HepG2 (cell line): ENCODE measurements around the gene IL6ST. TPM values are rescaled to one million over a fixed set of nuclear protein-coding genes. Genes with fewer than 3 reads are reported as not detected.

Source experiments
- EP300 ChIP-seq, 3 experiments: sonication (generic) in 1 of 3; formaldehyde crosslinking in 1 of 3; IDR thresholded peaks; 2 replicates each; pipeline versions ENCODE4 v1.5.1 to v1.6.1; 2011 to 2020; ENCODE audit warnings: low read depth in 2 of 3, low read length in 2 of 3, borderline replicate concordance in 1 of 3, improper control_type of control experiment in 1 of 3, mild to moderate bottlenecking in 1 of 3, missing genetic modification reagents in 1 of 3, moderate library complexity in 1 of 3
- FOSL1 ChIP-seq: sonication (generic); formaldehyde crosslinking; IDR thresholded peaks from 2 replicates; pipeline ENCODE4 v1.9.0; 2021; ENCODE audit warnings: missing genetic modification reagents, borderline replicate concordance
- FOXP1 ChIP-seq, 2 experiments: fragments of 450-650 bp in 1 of 2; IDR thresholded peaks; 2 replicates each; pipeline ENCODE4 v1.6.1; 2017 to 2018; ENCODE audit warnings: antibody characterized with exemption in 1 of 2
- GZF1 ChIP-seq: sonication (generic); formaldehyde crosslinking; IDR thresholded peaks from 2 replicates; pipeline ENCODE4 v1.5.1; 2020; ENCODE audit warnings: mild to moderate bottlenecking, missing genetic modification reagents
- MEIS2 ChIP-seq: sonication (generic); formaldehyde crosslinking; IDR thresholded peaks from 2 replicates; pipeline ENCODE4 v1.9.0; 2021; ENCODE audit warnings: mild to moderate bottlenecking, missing genetic modification reagents
- NFE2L2 ChIP-seq: fragments of 150-350 bp; IDR thresholded peaks from 2 replicates; pipeline ENCODE4 v1.6.1; 2014; ENCODE audit warnings: low read length
- NFIC ChIP-seq: IDR thresholded peaks from 2 replicates; pipeline ENCODE4 v1.6.1; 2012; ENCODE audit warnings: mild to moderate bottlenecking, low read length, inconsistent platforms
- NR2F1 ChIP-seq, 2 experiments: fragments of 450-650 bp in 1 of 2; formaldehyde crosslinking in 1 of 2; IDR thresholded peaks; 2 replicates each; pipeline versions ENCODE4 v1.5.0 to v1.6.1; 2016 to 2020; ENCODE audit warnings: mild to moderate bottlenecking in 1 of 2, missing compliant biosample characterization in 1 of 2, missing genetic modification reagents in 1 of 2, moderate library complexity in 1 of 2
- PRPF4 ChIP-seq: fragments of 200-400 bp; formaldehyde crosslinking; IDR thresholded peaks from 2 replicates; pipeline ENCODE4 v1.6.1; 2016; ENCODE audit warnings: low read length, low read depth; ENCODE audit not compliant: poor library complexity, severe bottlenecking
- RCOR2 ChIP-seq: IDR thresholded peaks from 2 replicates; pipeline ENCODE4 v1.6.1; 2016; ENCODE audit warnings: missing biosample characterization, missing genetic modification reagents
- SMC3 ChIP-seq: IDR thresholded peaks from 2 replicates; pipeline ENCODE4 v1.6.1; 2011; ENCODE audit warnings: low read length, improper control_type of control experiment
- SNAPC2 ChIP-seq: sonication (generic); formaldehyde crosslinking; IDR thresholded peaks from 2 replicates; pipeline ENCODE4 v1.8.1; 2022; ENCODE audit warnings: mild to moderate bottlenecking, missing genetic modification reagents
- SP1 ChIP-seq, 2 experiments: fragments of 450-650 bp in 1 of 2; sonication (generic) in 1 of 2; formaldehyde crosslinking in 1 of 2; IDR thresholded peaks; 2 replicates each; pipeline versions ENCODE4 v1.4.0 to v1.6.1; 2016 to 2020; ENCODE audit warnings: missing genetic modification reagents in 1 of 2
- TCF7L2 ChIP-seq: IDR thresholded peaks from 2 replicates; pipeline ENCODE4 v1.6.1; 2011; ENCODE audit warnings: mild to moderate bottlenecking, low read depth, low read length, moderate library complexity
- TIGD3 ChIP-seq: sonication (generic); formaldehyde crosslinking; IDR thresholded peaks from 2 replicates; pipeline ENCODE4 v1.5.1; 2020; ENCODE audit warnings: mild to moderate bottlenecking, missing genetic modification reagents, borderline replicate concordance
- ZFP36L2 ChIP-seq: sonication (generic); formaldehyde crosslinking; IDR thresholded peaks from 2 replicates; pipeline ENCODE4 v1.4.0; 2020; ENCODE audit warnings: missing genetic modification reagents
- ZMYM4 ChIP-seq: sonication (generic); formaldehyde crosslinking; IDR thresholded peaks from 2 replicates; pipeline ENCODE4 v1.8.1; 2023; ENCODE audit warnings: mild to moderate bottlenecking, missing genetic modification reagents
- ZNF136 ChIP-seq: sonication (generic); formaldehyde crosslinking; IDR thresholded peaks from 2 replicates; pipeline ENCODE4 v1.8.1; 2022; ENCODE audit warnings: low read depth, mild to moderate bottlenecking, moderate library complexity, missing genetic modification reagents
- ZNF225 ChIP-seq: sonication (generic); formaldehyde crosslinking; IDR thresholded peaks from 2 replicates; pipeline ENCODE4 v1.4.0; 2020; ENCODE audit warnings: mild to moderate bottlenecking, missing genetic modification reagents
- ZNF547 ChIP-seq: sonication (generic); formaldehyde crosslinking; IDR thresholded peaks from 2 replicates; pipeline ENCODE4 v1.5.1; 2020; ENCODE audit warnings: mild to moderate bottlenecking, missing genetic modification reagents
- ZNF558 ChIP-seq: sonication (generic); formaldehyde crosslinking; IDR thresholded peaks from 2 replicates; pipeline ENCODE4 v1.9.0; 2022; ENCODE audit warnings: mild to moderate bottlenecking, missing genetic modification reagents, borderline replicate concordance
- ZNF574 ChIP-seq: sonication (generic); formaldehyde crosslinking; IDR thresholded peaks from 2 replicates; pipeline ENCODE4 v1.4.0; 2020; ENCODE audit warnings: missing genetic modification reagents
- ZNF598 ChIP-seq: sonication (generic); formaldehyde crosslinking; IDR thresholded peaks from 2 replicates; pipeline ENCODE4 v1.5.1; 2020; ENCODE audit warnings: mild to moderate bottlenecking, missing genetic modification reagents, borderline replicate concordance
- ZNF644 ChIP-seq: IDR thresholded peaks from 2 replicates; pipeline ENCODE4 v1.6.1; 2016; ENCODE audit warnings: low read depth
- ZSCAN9 ChIP-seq: IDR thresholded peaks from 2 replicates; pipeline ENCODE4 v1.6.1; 2016; ENCODE audit warnings: borderline replicate concordance
- polyA plus RNA-seq, 8 experiments: library from polyadenylated mRNA; depleted of rRNA in 3 of 8; stranded (reverse) in 7 of 8; unstranded in 1 of 8; fragments of >200 nt; fragmentation: Illumina TruSeq in 4 of 8; extraction: Trizol in 4 of 8; gene quantifications; 2 replicates each; pipeline versions ENCODE4 v1.2.1 to v1.2.3, GENCODE V29; 2011 to 2016; ENCODE audit warnings: low read depth in 4 of 8, missing spikeins in 1 of 8, mixed read lengths in 1 of 8; ENCODE audit not compliant: insufficient read depth in 1 of 8
- total RNA-seq, 5 experiments: library from RNA; depleted of rRNA; stranded (reverse); fragments of >200 nt; fragmentation: Illumina TruSeq; extraction: Trizol; gene quantifications; 2 replicates each; pipeline ENCODE4 v1.2.3, GENCODE V29; 2016; ENCODE audit warnings: low read depth in 1 of 5
- TF ChIP-seq, protein P1 (sequence below): IDR thresholded peaks from 2 replicates; pipeline ENCODE4 v1.6.1; 2016; ENCODE audit warnings: low read depth, borderline replicate concordance
- TF ChIP-seq, protein P2 (sequence below): sonication (generic); formaldehyde crosslinking; IDR thresholded peaks from 2 replicates; pipeline ENCODE4 v1.8.0; 2022; ENCODE audit warnings: missing genetic modification reagents, mild to moderate bottlenecking, borderline replicate concordance

The IL6ST gene
- total and polyA plus RNA-seq, 2 of the 13 experiments (the other 11 are each of a cell fraction or from before 2014, with no cell fraction given): 66.6 to 166 TPM

DNA sequence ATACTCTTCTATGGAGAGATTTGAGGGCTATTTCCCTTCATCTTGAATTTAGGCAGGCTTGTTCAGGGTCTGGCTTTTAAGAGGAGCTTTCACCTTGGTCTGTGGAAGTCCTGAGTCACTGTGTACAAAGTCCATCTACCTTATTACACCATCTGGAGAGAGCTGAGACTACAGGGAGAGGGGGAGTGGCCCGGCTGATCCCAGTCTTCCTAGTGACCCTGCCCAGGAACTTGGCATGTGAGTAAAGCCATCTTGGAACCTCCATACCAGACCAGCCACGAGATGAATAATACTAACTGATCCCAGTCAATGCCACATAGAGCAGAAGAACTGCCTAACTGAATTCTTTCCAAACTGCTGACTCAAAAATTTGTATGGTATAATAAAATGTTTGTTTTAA lies 8.4 kb upstream of the IL6ST start (continued):
- TF ChIP-seq, protein P1, sequence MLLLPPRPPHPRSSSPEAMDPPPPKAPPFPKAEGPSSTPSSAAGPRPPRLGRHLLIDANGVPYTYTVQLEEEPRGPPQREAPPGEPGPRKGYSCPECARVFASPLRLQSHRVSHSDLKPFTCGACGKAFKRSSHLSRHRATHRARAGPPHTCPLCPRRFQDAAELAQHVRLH (CRISPR knock-in tag): no peak
- TF ChIP-seq ZNF136 (CRISPR knock-in tag): no peak
- no peak for TF ChIP-seq TIGD3 (CRISPR knock-in tag)
- TF ChIP-seq NFIC: no peak
- no peak for TF ChIP-seq SNAPC2 (CRISPR knock-in tag)
- no peak for TF ChIP-seq TCF7L2
- no peak for TF ChIP-seq ZNF574 (CRISPR knock-in tag)
- peak; percentile 86 for TF ChIP-seq ZMYM4 (CRISPR knock-in tag)
- TF ChIP-seq, protein P2, sequence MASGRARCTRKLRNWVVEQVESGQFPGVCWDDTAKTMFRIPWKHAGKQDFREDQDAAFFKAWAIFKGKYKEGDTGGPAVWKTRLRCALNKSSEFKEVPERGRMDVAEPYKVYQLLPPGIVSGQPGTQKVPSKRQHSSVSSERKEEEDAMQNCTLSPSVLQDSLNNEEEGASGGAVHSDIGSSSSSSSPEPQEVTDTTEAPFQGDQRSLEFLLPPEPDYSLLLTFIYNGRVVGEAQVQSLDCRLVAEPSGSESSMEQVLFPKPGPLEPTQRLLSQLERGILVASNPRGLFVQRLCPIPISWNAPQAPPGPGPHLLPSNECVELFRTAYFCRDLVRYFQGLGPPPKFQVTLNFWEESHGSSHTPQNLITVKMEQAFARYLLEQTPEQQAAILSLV (CRISPR knock-in tag): no peak
- no peak for TF ChIP-seq GZF1 (CRISPR knock-in tag)
- TF ChIP-seq EP300 (IDR thresholded peaks at IDR 0.05; ENCODE audit: low read depth in 2 of 2, low read length in 2 of 2): peak in 1 of 2 experiments; percentile 78; a peak in 2 of 4 replicates
- TF ChIP-seq EP300 (CRISPR knock-in tag; IDR thresholded peaks at IDR 0.05; ENCODE audit: borderline replicate concordance): no peak
- TF ChIP-seq MEIS2 (CRISPR knock-in tag): no peak
- peak in 1 of 2 experiments; percentile 25; a peak in 1 of 4 replicates for TF ChIP-seq NR2F1 (CRISPR knock-in tag; IDR thresholded peaks at IDR 0.05)
- no peak for TF ChIP-seq PRPF4
- no peak for TF ChIP-seq ZFP36L2
- TF ChIP-seq ZNF225 (CRISPR knock-in tag): no peak
- peak; percentile 83 for TF ChIP-seq ZNF644 (CRISPR knock-in tag)
- no peak for TF ChIP-seq SP1 (IDR thresholded peaks at IDR 0.05)
- TF ChIP-seq SP1 (CRISPR knock-in tag; IDR thresholded peaks at IDR 0.05): no peak
- no peak for TF ChIP-seq ZSCAN9
- peak; percentile 87 for TF ChIP-seq NFE2L2
- no peak for TF ChIP-seq FOXP1 (IDR thresholded peaks at IDR 0.05)
- peak; percentile 20; the same call in 1 of the 2 replicates for TF ChIP-seq FOXP1 (CRISPR knock-in tag; IDR thresholded peaks at IDR 0.05)
- TF ChIP-seq ZNF598: no peak
- peak; percentile 42; the same call in 1 of the 2 replicates for TF ChIP-seq FOSL1 (CRISPR knock-in tag)
- TF ChIP-seq ZNF558 (CRISPR knock-in tag): no peak
- TF ChIP-seq SMC3: no peak
- TF ChIP-seq ZNF547 (CRISPR knock-in tag): no peak
- peak; percentile 19; the same call in 1 of the 2 replicates for TF ChIP-seq RCOR2
